Activated CD8-positive, alpha-beta T cell treated with anti-CD3 and anti-CD28 coated beads, Interleukin-2, amount 10 ng/mL, durations not matched to agents 7 days and 5 days (primary cell): Measurements from ENCODE around the gene DCBLD1. TPM values are rescaled to one million over a fixed set of nuclear protein-coding genes. Genes with fewer than 3 reads are reported as not detected.
A peak's percentile ranks its signal among the peaks of the same experiment; 100 is the strongest.
"Not testable (repeated sequence)": the region's sequence is repeated elsewhere in the genome, so short reads cannot be mapped to it uniquely, and the experiment has no call there.

ENCODE experiments used
- ATAC-seq: fragments of 150-1000 bp; cut with Tn5 transposase; one replicate; pipeline ENCODE4 v1.10.0; 2021; ENCODE audit warnings: moderate library complexity
- CTCF ChIA-PET: fragments of 350-600 bp; sonication (Branson Sonifier 250); formaldehyde crosslinking; loops from one replicate; lab custom pipeline; 2021; ENCODE audit warnings: antibody characterized with exemption; lab: Charles Lee
- POLR2A ChIA-PET: fragments of 350-600 bp; sonication (Branson Sonifier 250); formaldehyde crosslinking; loops from one replicate; lab custom pipeline; 2021; ENCODE audit warnings: antibody characterized with exemption; lab: Charles Lee
- DNase-seq: peaks from one replicate; pipeline ENCODE4 v3.0.0-alpha.2; 2020
- H3K27ac Mint-ChIP-seq: one replicate; pipeline ENCODE4 v1.8.0; 2021; ENCODE audit warnings: mild to moderate bottlenecking, mixed read lengths
- H3K27me3 Mint-ChIP-seq: one replicate; pipeline ENCODE4 v1.8.0; 2021; ENCODE audit warnings: low read depth, mixed read lengths
- H3K36me3 Mint-ChIP-seq: one replicate; pipeline ENCODE4 v1.8.0; 2021; ENCODE audit warnings: low read depth, mixed read lengths
- H3K4me1 Mint-ChIP-seq: one replicate; pipeline ENCODE4 v1.8.0; 2021; ENCODE audit warnings: low read depth, mixed read lengths
- H3K4me3 Mint-ChIP-seq: one replicate; pipeline ENCODE4 v1.8.0; 2021; ENCODE audit warnings: mild to moderate bottlenecking, mixed read lengths
- H3K9me3 Mint-ChIP-seq: one replicate; pipeline ENCODE4 v1.8.0; 2022; ENCODE audit warnings: mixed read lengths; ENCODE audit not compliant: insufficient read depth
- total RNA-seq, 2 experiments: library from RNA; stranded (reverse); gene quantifications; one replicate each; pipeline ENCODE4 v1.2.3, GENCODE V29; 2021

The DCBLD1 gene
- total RNA-seq, 2 experiments from 2014 or later: 2.5 to 4.3 TPM

GRCh38 chr6:117456250-117456649 is 26.2 kb upstream of the DCBLD1 start:
- no peaks in the 10 kb centered on the region for H3K4me1 Mint-ChIP-seq
- no peak for DNase-seq
- H3K4me3 Mint-ChIP-seq: no peak overlapping the region
- no peaks in the 10 kb centered on the region for H3K36me3 Mint-ChIP-seq
- H3K27me3 Mint-ChIP-seq: peaks cover 13% of the 10 kb centered on the region
- CTCF ChIA-PET: interaction anchor here (0.6 to 2.7 kb wide), 3 partner anchors 100 to 157 kb away, joined by 5 to 8 read pairs (median 6); no protein-coding TSS in a partner anchor
- POLR2A ChIA-PET: interaction anchor here (0.8 kb wide), 1 partner anchor 146 kb away, joined by 3 read pairs; the partner anchor contains the start of gene GOPC
- no peak for ATAC-seq
- no peaks in the 10 kb centered on the region for H3K9me3 Mint-ChIP-seq
- no peak overlapping the region for H3K27ac Mint-ChIP-seq

GRCh38 chr6:117456998-117457397 is 25.5 kb upstream of the DCBLD1 start:
- POLR2A ChIA-PET: interaction anchor here (0.8 kb wide), 1 partner anchor 146 kb away, joined by 3 read pairs; the partner anchor contains the start of gene GOPC
- no peak for DNase-seq
- no peaks in the 10 kb centered on the region for H3K9me3 Mint-ChIP-seq

GRCh38 chr6:117459204-117459944 is 23.1 kb upstream of the DCBLD1 start:
- no peak for DNase-seq
- Mint-ChIP-seq H3K4me3 (no peak overlapping the region), H3K4me1 (peaks cover 8% of the 10 kb centered on the region), H3K9me3 (no peaks in the 10 kb centered on the region), H3K27me3 (peaks cover 15% of the 10 kb centered on the region), H3K36me3 (no peaks in the 10 kb centered on the region), H3K27ac (no peak overlapping the region)
- ChIA-PET CTCF (interaction anchor here (0.6 to 0.7 kb wide), 2 partner anchors 10 to 146 kb away, joined by 3 read pairs; no protein-coding TSS in a partner anchor), POLR2A (no interaction called here)
- no peak for ATAC-seq

More at GRCh38 chr6:117456998-117457397, 25.5 kb upstream of the DCBLD1 start:
- Mint-ChIP-seq H3K27ac (no peak overlapping the region), H3K4me3 (no peak overlapping the region), H3K36me3 (no peaks in the 10 kb centered on the region), H3K27me3 (peaks cover 13% of the 10 kb centered on the region), H3K4me1 (no peaks in the 10 kb centered on the region)
- CTCF ChIA-PET: interaction anchor here (1.7 to 2.7 kb wide), 3 partner anchors 19 to 148 kb away, joined by 3 to 8 read pairs (median 6); no protein-coding TSS in a partner anchor
- ATAC-seq: no peak

- no peak overlapping the region for H3K27ac Mint-ChIP-seq
- H3K9me3 Mint-ChIP-seq: no peaks in the 10 kb centered on the region
- ChIA-PET POLR2A (interaction anchor here (1.1 kb wide), 1 partner anchor 139 kb away, joined by 3 read pairs; the partner anchor contains the start of gene GOPC), CTCF (interaction anchor here (1.0 to 2.1 kb wide), 4 partner anchors 15 to 91 kb away, joined by 3 to 13 read pairs (median 3); no protein-coding TSS in a partner anchor)
- no peak for DNase-seq
- peaks cover 20% of the 10 kb centered on the region for H3K27me3 Mint-ChIP-seq
- H3K4me3 Mint-ChIP-seq: no peak overlapping the region
- no peaks in the 10 kb centered on the region for H3K36me3 Mint-ChIP-seq
- peak; percentile 60 for ATAC-seq
- H3K4me1 Mint-ChIP-seq: peaks cover 27% of the 10 kb centered on the region
Measured at GRCh38 chr6:117463762-117464665, 18.5 kb upstream of the DCBLD1 start.

- no peak for DNase-seq
- Mint-ChIP-seq H3K4me3 (no peak overlapping the region), H3K27ac (no peak overlapping the region), H3K36me3 (no peaks in the 10 kb centered on the region), H3K27me3 (peaks cover 17% of the 10 kb centered on the region), H3K4me1 (peaks cover 33% of the 10 kb centered on the region), H3K9me3 (no peaks in the 10 kb centered on the region)
- no peak for ATAC-seq
- POLR2A ChIA-PET: interaction anchor here (1.1 kb wide), 1 partner anchor 138 kb away, joined by 3 read pairs; the partner anchor contains the start of gene GOPC
- CTCF ChIA-PET: interaction anchor here (1.0 to 2.1 kb wide), 5 partner anchors 14 to 141 kb away, joined by 3 to 13 read pairs (median 3); no protein-coding TSS in a partner anchor
Measured at GRCh38 chr6:117464700-117465099, 17.8 kb upstream of the DCBLD1 start.

- Mint-ChIP-seq H3K27ac (no peak overlapping the region), H3K36me3 (no peaks in the 10 kb centered on the region), H3K9me3 (no peaks in the 10 kb centered on the region), H3K27me3 (peaks cover 21% of the 10 kb centered on the region), H3K4me1 (peaks cover 37% of the 10 kb centered on the region), H3K4me3 (no peak overlapping the region)
- DNase-seq (no peak), ATAC-seq (no peak)
- CTCF ChIA-PET: interaction anchor here (0.9 to 2.1 kb wide), 5 partner anchors 13 to 140 kb away, joined by 3 to 13 read pairs (median 4); no protein-coding TSS in a partner anchor
- POLR2A ChIA-PET: interaction anchor here (1.1 kb wide), 1 partner anchor 137 kb away, joined by 3 read pairs; the partner anchor contains the start of gene GOPC
Measured at GRCh38 chr6:117465691-117466090, 16.8 kb upstream of the DCBLD1 start.

GRCh38 chr6:117467876-117468275 is 14.6 kb upstream of the DCBLD1 start:
- peaks cover 23% of the 10 kb centered on the region for H3K27me3 Mint-ChIP-seq
- CTCF ChIA-PET: no interaction called here
- POLR2A ChIA-PET: no interaction called here
- H3K9me3 Mint-ChIP-seq: no peaks in the 10 kb centered on the region
- H3K36me3 Mint-ChIP-seq: no peaks in the 10 kb centered on the region
- peaks cover 37% of the 10 kb centered on the region for H3K4me1 Mint-ChIP-seq
- H3K4me3 Mint-ChIP-seq: no peak overlapping the region
- no peak for DNase-seq
- no peak overlapping the region for H3K27ac Mint-ChIP-seq
- ATAC-seq: no peak

DNA sequence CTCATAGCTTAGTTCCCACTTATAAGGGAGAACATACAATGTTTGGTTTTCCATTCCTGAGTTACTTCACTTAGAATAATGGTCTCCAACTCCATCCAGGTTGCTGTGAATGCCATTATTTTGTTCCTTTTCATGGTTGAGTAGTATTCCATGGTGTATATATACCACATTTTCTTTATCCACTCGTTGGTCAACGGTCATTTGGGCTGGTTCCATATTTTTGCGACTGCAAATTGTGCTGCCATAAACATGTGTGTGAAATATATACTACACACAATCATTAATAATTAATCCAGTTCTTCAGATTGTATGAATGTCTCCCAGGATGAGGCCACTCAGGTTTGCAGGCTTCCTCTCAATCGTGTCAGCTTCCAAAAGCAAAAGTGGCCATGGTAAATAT is 13.9 kb upstream of the DCBLD1 start:
- CTCF ChIA-PET: interaction anchor here (1.1 to 1.2 kb wide), 2 partner anchors 10 to 82 kb away, joined by 3 read pairs; no protein-coding TSS in a partner anchor
- H3K4me3 Mint-ChIP-seq, H3K36me3 Mint-ChIP-seq, ATAC-seq, DNase-seq, POLR2A ChIA-PET, H3K9me3 Mint-ChIP-seq, H3K27ac Mint-ChIP-seq: not testable (repeated sequence)
- H3K27me3 Mint-ChIP-seq: peaks cover 26% of the 10 kb centered on the region
- peaks cover 37% of the 10 kb centered on the region for H3K4me1 Mint-ChIP-seq

GRCh38 chr6:117469356-117469755 is 13.1 kb upstream of the DCBLD1 start:
- Mint-ChIP-seq H3K27me3 (peaks cover 33% of the 10 kb centered on the region), H3K27ac (no peak overlapping the region), H3K4me3 (no peak overlapping the region), H3K9me3 (no peaks in the 10 kb centered on the region), H3K36me3 (no peaks in the 10 kb centered on the region), H3K4me1 (peaks cover 29% of the 10 kb centered on the region)
- ChIA-PET CTCF (interaction anchor here (1.1 to 1.2 kb wide), 2 partner anchors 9 to 81 kb away, joined by 3 read pairs; no protein-coding TSS in a partner anchor), POLR2A (no interaction called here)
- ATAC-seq: no peak
- DNase-seq: peak; percentile 32

DNA sequence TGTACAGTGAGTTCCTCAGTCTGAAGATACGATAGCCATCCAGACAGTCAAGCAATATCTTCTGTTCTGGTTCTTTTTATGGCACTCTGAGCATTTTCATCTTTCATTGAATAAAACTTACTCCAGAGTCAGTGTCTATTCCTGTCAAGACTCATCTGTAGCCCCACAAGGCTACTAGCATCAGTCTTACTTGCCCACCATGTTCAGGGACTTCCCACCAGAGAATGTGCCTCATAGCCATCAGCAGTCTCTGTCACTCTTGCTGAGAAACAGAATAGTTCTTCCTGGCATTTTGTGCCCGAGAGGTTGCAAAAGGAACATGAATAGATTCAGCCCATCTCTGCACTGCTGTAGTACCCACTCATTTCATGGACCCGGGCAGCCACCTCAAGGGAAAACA is 12.7 kb upstream of the DCBLD1 start:
- DNase-seq (no peak), ATAC-seq (no peak)
- Mint-ChIP-seq H3K27ac (no peak overlapping the region), H3K9me3 (no peaks in the 10 kb centered on the region), H3K4me1 (peaks cover 26% of the 10 kb centered on the region), H3K27me3 (peaks cover 34% of the 10 kb centered on the region), H3K4me3 (no peak overlapping the region), H3K36me3 (no peaks in the 10 kb centered on the region)
- CTCF ChIA-PET: interaction anchor here (1.1 kb wide), 1 partner anchor 87 kb away, joined by 5 read pairs; no protein-coding TSS in a partner anchor
- POLR2A ChIA-PET: no interaction called here

DNA sequence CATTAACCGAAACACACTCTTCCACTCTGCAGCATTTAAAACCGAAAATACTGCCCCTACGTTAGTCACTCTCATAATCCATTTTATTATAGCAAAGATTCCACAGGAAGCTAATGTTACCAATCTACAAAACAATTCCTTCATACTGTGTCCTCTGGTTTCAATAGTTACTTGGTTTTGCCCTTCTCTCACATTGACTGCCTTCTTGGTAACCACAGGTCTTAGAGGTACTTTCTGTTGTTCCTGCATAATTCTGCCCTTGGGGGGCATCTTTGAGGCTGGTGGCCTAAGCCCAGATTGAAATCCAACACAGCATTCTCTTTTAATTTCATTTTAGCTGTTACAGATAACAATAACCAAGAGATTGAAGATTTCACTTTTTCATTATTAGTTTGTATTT is 9.8 kb upstream of the DCBLD1 start:
- no peak for ATAC-seq
- Mint-ChIP-seq H3K27me3 (peaks cover 34% of the 10 kb centered on the region), H3K4me1 (peaks cover 13% of the 10 kb centered on the region), H3K27ac (no peak overlapping the region), H3K4me3 (no peak overlapping the region), H3K36me3 (no peaks in the 10 kb centered on the region), H3K9me3 (no peaks in the 10 kb centered on the region)
- POLR2A ChIA-PET: no interaction called here
- CTCF ChIA-PET: interaction anchor here (1.1 kb wide), 1 partner anchor 8 kb away, joined by 3 read pairs; no protein-coding TSS in a partner anchor
- DNase-seq: no peak
